IPS DF 19.7 (cell line): ENCODE measurements around the gene HOXD1.

Source experiments
- DNase-seq: peaks from one replicate; pipeline ENCODE4 v3.0.0-alpha.2; 2013; ENCODE audit warnings: low read depth, low spot score

The HOXD1 gene

DNA sequence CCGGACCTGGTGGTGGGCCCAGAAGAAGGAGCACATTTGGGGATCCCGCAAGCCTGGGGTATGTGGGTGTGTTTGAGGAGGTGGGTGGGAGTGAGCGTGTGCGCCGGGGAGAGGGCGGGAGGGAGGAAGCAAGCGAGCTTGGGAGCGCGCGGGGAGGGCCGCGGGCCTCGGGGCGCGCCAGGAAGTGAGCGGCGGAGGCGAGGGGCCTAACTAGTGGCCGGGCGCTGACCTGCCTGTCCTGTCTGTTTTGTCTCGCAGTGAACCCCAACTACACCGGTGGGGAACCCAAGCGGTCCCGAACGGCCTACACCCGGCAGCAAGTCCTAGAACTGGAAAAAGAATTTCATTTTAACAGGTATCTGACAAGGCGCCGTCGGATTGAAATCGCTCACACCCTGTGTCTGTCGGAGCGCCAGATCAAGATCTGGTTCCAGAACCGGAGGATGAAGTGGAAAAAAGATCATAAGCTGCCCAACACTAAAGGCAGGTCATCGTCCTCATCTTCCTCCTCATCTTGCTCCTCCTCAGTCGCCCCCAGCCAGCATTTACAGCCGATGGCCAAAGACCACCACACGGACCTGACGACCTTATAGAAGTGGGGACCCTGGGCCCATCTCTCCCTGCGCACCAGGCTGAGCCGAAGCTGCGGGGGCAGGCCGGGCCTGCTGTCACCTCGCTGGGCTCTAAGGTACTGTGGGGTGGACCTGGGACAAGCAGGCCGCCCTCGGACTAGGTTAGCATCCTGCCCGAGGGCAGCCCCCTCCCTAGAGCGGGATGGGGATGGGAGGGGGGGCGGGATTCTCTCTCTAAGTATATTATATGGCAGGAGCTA, 35.9 kb upstream of the HOXD1 start:
- no peak for DNase-seq

DNA sequence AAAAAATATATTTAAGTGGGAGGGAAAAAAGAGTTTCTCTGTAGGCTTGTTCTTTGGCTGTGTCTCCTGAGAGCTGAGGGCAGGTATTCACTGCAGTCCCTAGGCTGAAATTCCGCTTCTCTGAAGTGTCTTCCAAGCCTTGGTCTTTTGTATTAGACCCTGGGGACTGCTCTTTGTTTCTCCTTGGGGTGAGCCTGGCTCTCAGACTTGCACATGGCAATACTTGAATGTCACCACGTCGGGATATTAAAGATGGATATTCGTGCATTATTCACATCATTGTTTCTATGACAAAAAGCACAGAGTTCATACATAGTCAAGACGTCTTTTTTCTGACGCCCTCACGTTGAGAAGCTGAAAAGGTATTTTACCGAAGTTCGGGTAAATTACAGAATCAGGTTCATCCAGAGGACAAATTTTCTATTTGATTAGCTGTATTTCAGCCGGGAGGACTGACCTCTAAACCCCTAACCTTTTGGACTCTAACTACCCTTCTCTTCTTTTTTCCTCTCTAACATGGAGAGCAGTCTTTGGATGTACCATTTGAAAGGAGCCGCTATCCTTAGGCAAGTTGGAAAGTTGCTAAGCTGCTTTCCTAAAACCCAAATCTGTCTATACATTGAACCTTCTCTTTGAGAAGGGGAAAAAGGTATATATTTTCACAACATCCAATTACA, 33.8 kb upstream of the HOXD1 start:
- DNase-seq, result no peak

DNA sequence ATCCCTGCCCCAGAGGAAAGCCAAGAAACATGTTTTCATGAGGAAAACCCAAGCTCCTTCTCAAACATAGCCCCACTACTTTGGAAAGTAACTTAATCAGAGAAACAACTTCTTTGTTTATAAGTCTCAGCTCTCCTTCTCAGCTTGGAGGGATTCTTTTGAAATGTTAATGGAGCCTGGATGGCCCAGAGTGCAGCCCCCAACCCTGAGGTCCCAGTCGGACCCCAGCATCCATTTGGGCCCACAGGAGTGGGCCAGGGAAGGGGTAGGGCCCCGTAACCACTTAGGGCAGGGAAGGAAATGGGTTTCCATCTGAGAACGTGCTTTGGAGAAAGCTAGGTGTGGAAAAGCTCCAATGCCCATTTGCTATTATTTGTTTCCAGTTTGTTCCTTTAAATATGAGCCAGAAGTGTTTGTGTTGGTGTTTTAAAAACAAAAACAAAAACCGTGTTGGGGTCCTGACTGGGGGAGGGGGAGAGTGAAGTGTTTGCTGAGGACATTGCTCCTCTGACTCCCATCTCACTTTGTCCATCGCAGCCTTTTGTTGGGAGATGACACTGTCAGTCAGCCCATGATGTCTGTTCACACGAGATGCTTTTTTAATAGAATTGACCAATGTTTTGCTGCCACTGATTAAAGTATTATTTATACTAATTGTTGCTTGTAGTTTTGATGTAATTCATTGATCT, 33.0 kb upstream of the HOXD1 start:
- no peak for DNase-seq

DNA sequence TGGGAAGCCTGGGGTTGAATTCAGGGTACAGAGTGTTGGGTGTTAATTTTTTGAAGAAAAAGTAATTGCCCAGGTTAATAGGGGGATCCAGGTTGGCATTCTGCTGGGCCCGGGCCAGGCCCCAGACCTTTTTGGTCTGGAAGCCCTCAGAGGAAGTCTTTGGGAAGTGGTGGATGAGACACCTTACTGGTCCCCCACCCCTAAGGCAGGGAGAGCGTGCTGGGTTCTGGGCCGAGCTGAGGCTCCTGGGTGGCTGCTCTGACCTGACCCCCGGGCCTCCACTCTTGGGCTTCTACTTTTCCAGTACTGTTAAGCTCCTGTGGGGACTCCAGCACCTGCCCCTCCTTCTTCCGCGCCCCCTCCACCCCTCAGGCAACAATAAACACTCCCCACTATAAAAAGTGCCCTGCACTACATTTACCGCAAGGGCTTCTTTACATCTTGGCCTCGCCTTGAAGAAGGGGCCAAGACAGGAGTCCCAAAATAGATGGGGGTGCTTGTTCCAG, 32.1 kb upstream of the HOXD1 start:
- DNase-seq, result no peak

DNA sequence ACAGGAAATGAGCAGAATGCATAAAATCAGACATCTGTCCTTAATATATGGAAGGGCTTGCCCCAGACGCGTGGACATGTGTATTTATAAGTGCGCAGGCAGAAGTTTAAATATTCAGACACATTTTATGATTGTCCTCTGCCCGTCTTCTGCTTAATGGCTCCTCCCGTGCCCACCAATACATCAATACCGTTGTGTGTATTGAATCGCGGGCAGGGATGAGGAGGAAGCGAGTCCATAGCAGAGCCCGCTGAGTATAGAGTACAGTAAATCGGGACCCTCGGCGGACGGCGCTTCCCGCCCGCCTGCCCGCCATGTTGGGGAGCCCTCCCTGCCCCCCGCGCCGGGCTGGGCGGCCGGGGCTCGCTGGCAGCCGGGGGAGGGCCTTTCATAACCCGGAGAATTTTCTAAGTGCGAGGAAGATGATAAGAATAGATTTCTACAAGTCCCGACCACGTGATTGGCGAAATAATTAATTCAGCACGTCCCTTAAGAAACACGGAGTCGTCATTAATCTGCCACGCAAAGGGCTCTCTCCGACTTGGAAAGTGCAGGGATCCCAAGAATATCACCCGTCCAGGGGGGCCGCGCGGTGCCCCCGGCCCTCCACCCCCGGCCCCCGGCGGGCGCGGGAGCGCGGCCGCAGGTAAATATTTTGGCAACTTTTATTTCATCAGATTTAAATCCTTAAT, 31.5 kb upstream of the HOXD1 start, which contains the start of gene HOXD3:
Gene HOXD3 (plus strand): TSS at position 501 of the 692 bp plus-strand sequence. CDS start 11,808 bp downstream, outside the sequence.
- DNase-seq, result no peak

DNA sequence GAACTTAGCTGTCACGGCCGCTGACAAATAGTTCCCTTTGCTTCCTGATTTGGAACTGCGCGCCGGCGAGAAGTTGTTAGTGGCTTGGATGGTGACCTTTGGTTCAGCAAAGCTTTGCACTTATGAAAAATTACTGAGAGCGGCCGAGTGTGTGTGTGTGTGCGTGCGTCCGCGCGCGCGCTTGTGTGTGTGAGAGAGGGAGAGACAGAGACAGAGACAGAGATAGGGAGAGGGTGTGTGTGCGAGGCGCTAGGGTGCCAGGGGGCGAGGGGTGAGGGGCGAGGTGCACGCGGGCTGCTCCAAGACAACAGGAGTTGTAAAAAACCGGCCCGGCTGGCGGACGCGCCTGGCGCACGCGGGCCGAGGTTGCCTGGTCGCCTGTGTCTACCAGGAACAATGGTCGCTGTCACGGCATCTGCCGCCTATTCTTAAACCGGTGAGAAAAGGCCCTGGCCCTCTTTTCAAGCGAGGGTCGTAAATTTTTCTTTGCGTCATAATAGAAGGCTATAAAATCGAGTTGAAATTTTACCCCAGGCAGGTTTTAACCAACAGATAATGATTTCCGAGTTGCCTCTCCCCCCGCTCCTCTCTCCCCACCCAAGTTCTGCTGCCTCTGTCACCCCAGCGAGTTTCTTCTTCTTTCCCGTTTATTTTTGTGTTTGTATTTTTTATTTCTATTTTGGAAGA, 30.8 kb upstream of the HOXD1 start:
- no peak for DNase-seq

DNA sequence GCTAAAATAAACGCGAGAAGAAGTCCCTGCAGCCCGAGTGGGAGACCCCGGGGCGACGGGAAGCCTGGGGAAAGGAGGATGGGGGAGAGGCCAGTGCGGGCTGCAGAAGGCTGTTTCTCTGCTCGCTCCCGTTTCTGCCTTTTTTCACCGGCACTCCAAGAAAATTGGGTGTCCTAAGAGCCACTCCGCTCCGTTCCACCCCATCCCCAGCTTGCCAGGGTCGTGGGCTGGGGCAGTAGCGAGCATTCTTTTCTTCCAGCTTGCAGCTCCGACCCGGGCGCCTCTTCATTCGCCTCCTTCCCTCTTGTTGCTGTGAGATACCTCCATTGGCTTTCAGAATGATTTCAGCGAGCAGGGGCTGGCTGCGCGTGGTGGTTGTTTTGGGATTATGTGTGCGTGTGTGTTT, 30.3 kb upstream of the HOXD1 start:
- DNase-seq, result no peak

DNA sequence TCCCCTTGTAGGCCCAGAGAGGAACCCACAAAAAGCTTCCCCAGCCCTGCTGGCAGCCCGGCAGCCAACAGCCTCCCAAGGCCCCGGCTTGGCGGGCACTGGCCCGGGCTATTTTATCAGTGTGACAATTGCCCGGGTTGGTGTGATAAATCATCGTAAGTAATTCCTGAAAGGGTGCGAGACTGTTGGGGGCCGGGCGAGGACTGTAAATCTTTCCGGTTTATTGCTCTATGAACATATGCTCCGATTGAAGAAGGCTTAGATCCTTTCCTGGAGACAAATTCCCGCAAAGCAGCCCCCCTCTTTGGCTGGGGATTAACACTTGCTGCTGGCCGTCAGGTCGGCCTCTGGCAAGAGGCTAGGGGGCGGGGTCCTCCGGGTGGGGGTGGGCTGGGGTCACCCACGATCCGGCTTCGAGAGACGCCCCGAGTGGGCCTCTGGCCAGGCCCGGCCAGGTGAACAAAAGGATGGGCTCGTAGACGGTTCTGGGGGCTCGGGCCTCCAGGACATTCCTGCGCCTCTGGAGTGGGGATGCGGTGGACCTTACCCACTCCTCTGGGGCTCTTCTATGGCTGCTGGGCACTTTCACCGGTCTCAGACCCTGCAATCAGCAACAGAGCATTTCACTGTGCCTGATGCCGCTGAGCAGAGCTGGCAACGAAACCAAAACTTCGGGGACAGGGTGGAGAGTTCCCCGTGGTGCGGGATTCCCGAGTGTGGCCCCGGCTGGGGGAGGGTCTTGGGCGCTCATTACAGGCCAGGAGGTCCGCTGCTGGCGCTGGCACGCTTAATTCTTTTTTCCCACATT, 29.4 kb upstream of the HOXD1 start:
- DNase-seq, result no peak

DNA sequence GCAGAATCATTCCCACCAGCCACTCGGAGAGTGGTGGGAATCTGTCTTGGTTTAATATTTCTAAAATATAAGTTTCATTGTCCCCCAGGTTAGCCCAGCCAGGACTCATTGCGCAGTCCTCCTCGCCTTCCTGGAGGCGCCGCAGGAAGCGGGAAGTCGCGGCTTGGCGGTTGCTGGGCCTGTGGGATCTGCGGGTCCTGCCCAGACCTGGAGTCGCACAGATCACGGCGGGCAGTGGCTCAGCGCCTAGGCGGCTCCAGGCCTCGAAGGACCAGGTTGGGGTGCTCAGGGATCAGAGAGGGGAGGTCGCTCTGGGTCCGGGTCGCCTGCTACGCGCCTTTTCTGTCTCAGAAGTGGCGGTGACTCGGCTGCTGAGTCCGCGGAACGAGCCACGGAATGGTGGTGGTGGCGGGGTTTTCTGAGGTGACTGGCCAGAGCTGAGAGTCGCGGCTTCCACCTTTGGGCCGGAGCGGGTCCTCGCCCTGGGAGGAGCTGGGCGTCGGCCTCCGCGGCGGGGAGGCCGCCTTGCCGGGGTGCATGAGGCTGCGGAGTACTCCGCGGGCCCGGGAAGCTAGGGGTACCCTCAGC, 28.7 kb upstream of the HOXD1 start:
- no peak for DNase-seq

DNA sequence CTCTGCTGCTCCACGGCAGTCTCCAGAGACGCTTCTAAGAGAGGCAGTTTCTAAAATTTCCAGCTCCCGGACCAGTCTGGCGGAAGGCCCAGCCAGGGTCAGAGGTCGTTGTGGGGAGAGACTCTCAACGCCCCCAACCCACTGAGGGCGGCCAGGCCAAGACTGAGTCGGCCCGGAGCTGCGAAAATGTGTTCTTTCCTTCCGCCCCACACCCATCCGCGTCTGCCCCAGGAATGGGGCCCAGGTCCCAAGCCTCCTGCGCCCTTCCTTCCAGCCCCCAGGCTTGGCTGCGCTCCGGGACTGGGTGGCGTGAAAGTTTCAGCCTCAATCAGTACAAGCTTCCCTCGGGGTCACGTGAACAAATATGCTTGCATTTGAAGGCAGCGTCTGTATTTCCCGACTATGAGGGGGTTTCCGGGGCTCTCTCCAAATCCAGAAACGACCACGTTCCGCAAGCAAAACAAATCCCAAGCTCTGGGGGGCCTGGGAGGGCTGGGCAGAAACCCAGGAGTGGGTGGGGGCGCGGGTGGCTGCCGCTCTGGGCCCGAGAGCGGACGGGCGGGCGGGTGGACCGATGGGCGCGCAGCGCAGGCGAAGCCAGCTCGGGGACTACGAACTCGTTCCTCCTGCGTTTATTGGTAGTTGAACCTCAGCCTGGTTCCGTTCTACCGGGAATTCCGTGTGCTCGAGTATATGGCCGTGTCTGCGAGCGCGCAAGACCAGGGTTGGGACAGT, 28.1 kb upstream of the HOXD1 start:
- DNase-seq, result no peak

DNA sequence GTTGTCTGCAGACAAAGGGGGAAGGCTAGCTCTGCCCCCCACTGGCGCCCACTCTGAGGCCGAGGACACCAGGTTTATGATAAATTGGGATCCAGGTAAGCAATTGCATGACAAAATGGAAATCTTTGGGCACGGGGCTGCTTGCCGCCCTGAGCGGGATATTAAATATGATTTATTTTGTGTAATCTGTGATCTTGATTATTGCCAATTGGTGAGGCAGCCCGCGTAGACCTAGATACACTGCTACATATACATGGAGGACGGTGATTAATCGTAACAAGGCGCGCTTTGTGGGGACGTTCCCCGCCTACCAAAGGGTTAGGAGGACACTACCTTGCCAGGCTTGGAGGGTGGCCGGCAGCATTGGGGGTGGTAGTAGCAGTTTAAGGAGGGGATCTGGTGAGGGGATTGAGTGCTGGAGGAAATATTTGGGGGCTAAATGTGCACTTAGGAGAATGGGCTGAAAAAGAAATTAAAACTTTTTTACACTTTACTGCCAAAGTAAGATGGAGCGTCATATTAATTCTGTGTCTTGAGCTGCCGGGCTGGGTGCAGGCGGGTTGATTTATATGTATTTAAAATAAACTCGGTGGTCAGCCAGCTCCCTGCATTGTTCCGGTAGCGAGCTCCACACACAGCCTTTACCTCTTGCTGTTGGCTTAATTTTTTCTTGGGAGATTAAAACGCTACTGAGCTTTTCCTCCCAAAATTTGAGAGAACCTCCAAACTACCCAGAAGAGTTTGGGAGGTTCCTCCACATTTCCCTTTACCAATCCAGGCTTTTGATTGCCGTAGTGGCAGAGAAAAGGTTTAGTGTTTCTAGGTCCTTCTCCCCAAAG, 27.3 kb upstream of the HOXD1 start:
- DNase-seq, result no peak

DNA sequence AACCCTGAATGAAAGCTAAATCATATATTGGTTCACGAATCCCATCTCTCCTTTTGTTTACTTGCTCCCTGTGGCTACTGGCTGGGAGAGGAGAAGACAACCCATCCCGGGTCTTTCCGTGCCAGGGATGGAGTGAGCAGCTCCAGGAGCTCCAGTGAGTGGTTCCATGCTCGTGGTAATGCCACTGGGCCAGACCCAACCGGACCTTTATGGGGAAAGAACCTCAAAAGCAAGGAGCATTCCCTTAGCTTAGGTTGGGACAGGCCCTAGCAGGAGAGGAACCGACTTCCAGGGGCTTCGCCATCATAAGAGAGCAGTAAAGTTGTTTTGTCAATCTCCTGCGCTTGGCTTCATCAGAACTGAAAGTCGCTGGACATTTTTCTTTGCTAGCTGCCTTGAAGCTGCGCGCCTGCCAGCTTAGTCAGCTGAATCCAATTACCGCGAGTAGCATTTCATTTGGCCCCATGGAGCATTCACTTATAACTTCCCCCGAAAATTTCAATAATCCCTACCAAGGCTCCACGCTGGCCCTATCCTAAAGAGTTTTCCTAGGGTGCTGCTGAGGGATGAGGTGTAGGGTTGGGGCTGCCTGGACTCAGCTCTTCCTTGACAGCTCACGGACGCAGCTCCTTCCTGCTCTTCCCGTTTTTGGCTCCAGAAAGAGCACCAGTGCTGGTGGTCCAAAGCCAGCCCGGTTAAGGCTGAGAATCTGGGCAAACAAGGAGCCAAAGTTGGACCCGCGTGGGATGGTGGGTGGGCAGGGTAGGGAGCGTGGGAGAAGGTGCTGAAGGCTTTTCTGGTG, 26.4 kb upstream of the HOXD1 start:
- no peak for DNase-seq

DNA sequence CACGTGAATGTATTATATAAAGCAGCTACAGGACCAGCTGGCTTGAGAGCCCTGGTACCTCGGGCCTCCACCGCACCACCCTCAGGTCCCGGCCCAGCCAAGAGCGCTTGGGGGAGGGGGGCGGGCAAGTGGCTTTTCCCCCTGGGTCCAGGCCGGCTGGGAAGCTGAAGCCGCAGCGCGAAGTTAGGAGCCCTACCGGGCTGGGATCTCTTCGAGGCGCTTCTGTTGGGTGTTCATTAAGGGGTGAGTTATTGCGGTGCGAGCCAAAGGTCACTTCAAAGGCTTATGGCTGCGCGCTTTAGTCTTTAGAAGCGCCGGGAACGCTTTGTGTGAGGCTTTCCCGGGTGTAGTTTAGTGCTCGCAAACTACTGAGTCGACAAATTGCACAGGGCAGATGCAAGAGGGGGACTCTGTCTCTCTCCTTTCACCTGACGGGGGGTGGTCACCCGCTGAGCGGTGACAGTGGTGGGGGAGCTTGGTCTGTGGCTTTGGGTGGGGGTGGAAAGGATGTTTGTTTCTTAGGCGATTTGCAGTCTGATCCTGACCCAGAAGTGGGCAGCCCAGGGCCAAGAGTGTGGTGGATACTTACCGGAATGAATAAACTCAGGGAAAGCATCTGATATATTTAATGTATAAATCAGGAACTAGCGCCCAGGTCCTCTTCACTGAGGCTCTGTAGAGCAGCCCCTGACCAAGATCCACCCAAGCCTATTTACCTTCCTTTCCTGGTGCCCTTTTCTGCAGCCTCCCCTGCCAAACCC, 25.4 kb upstream of the HOXD1 start:
- DNase-seq, result no peak

DNA sequence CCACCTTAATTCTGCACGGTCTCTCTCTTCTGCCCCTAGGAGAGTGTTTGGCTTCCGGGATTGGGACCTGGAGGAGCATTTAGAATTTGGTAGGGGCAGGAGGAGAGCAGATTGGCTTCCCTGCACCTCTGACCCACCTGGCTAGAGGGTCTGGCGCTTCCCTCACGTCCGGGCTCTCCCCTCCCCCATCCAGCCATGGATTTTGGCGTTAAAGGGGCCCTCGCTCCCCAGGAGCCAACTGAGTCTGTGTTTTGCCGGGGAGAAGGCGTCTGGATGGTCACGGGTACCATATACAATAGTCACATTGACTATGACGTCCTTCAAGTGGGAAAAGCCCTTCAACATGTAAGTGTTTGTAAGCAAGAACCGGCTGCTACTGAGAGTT, 24.8 kb upstream of the HOXD1 start:
- no peak for DNase-seq

DNA sequence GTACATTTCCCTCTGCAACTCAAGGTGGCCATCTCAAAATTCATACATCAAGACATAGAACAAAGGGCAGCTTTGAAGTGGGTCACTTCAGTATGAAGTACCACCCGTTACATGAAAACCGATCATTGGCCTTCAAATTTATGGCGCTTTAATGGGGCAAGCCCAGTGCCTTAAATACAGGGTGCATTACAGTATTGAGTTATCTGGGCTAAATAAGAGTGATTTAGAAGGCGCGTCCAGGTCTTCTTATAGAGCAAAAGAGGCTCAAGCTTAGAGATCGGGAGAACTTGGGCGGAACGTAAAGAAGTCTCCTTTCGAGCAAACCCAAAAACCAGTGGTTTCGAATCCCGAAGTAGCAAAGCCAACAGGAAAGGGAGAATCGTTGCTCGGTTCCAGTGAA, 24.3 kb upstream of the HOXD1 start:
- DNase-seq, result no peak

DNA sequence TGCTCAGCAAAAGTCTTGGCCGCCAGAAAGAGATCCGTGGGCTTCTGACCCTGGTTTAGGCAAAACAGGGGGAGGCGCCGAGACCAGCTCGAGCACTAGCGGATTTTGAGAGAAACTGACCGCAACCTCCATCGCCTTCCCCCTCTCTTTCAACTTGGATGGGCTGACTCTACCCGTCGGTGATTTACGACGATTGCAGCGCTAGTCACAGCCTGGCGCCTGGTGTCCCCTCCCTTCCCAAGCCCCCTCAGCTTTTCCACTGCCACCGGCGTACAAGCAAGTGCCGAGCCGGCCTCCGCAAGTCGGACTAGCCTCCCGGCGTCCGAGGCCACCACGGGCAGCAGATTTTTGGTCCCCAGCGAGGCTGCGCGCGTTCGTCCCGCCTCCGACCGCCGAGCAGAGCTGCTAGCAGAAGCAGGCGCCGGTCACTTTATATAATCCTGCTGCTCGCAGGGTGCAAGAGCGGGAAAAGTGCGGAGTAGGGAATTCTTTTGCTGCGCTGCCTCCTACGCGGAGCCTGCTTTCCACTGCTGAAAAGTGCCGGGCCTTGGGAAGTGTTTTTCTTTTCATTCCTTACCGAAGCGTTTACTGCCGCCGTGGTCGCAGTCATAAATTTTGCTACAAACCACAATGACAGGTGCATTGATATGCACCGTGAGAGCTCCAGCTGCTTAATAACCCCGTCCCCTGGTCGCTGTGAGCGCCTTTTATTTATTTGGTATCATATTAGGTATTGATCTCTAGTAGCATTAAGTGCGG, 23.7 kb upstream of the HOXD1 start:
- DNase-seq, result no peak
